WTC11 (cell line): Measurements from ENCODE around the gene KCNJ16.

Experiments used
- ATF1 ChIP-seq: sonication (generic); formaldehyde crosslinking; IDR thresholded peaks from 2 replicates; pipeline ENCODE4 v1.8.1; 2023; ENCODE audit warnings: mild to moderate bottlenecking, moderate library complexity, missing genetic modification reagents
- ELF4 ChIP-seq: sonication (generic); formaldehyde crosslinking; IDR thresholded peaks from 2 replicates; pipeline ENCODE4 v1.8.1; 2022; ENCODE audit warnings: low read depth, mild to moderate bottlenecking, moderate library complexity, missing genetic modification reagents
- ETV6 ChIP-seq: sonication (generic); formaldehyde crosslinking; IDR thresholded peaks from 2 replicates; pipeline ENCODE4 v1.8.1; 2022; ENCODE audit warnings: mild to moderate bottlenecking, missing genetic modification reagents
- FOXP4 ChIP-seq: sonication (generic); formaldehyde crosslinking; IDR thresholded peaks from 2 replicates; pipeline ENCODE4 v1.8.0; 2022; ENCODE audit warnings: mild to moderate bottlenecking, missing genetic modification reagents
- STAT6 ChIP-seq: sonication (generic); formaldehyde crosslinking; conservative IDR thresholded peaks from 2 replicates; pipeline ENCODE4 v1.8.1; 2023; ENCODE audit warnings: mild to moderate bottlenecking, low read depth, missing genetic modification reagents, moderate library complexity
- ZNF219 ChIP-seq: sonication (generic); formaldehyde crosslinking; IDR thresholded peaks from 2 replicates; pipeline ENCODE4 v1.8.0; 2023; ENCODE audit warnings: missing genetic modification reagents, mild to moderate bottlenecking, borderline replicate concordance
- TF ChIP-seq, protein P1 (sequence below): fragments of 200-600 bp; IDR thresholded peaks from 2 replicates; pipeline ENCODE4 v1.8.0; 2022; ENCODE audit warnings: antibody characterized with exemption
- TF ChIP-seq, protein P2 (sequence below): sonication (generic); formaldehyde crosslinking; IDR thresholded peaks from 2 replicates; pipeline ENCODE4 v1.8.1; 2022; ENCODE audit warnings: mild to moderate bottlenecking, missing genetic modification reagents, moderate library complexity, borderline replicate concordance

DNA sequence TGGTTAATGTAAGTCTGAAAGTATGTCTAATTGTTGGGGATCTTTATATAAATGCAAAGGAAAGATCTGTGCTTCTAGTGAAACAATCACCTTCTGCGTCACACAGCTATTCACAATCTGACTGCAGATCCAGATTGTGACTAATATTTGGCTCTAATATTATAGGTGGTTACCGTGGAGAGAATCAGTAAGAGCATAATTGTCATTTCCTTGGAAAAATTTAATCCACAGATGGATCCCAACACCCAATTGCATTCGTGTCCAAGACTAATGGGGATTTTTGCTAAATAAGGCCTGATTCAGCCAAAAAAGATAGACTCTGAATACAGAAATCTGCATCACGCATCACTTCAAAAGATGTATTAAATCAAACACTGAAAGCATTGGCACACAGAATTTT, 91.6 kb downstream of the KCNJ16 start:
- TF ChIP-seq, protein P1, sequence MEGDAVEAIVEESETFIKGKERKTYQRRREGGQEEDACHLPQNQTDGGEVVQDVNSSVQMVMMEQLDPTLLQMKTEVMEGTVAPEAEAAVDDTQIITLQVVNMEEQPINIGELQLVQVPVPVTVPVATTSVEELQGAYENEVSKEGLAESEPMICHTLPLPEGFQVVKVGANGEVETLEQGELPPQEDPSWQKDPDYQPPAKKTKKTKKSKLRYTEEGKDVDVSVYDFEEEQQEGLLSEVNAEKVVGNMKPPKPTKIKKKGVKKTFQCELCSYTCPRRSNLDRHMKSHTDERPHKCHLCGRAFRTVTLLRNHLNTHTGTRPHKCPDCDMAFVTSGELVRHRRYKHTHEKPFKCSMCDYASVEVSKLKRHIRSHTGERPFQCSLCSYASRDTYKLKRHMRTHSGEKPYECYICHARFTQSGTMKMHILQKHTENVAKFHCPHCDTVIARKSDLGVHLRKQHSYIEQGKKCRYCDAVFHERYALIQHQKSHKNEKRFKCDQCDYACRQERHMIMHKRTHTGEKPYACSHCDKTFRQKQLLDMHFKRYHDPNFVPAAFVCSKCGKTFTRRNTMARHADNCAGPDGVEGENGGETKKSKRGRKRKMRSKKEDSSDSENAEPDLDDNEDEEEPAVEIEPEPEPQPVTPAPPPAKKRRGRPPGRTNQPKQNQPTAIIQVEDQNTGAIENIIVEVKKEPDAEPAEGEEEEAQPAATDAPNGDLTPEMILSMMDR, result no peak
- TF ChIP-seq, protein P2, sequence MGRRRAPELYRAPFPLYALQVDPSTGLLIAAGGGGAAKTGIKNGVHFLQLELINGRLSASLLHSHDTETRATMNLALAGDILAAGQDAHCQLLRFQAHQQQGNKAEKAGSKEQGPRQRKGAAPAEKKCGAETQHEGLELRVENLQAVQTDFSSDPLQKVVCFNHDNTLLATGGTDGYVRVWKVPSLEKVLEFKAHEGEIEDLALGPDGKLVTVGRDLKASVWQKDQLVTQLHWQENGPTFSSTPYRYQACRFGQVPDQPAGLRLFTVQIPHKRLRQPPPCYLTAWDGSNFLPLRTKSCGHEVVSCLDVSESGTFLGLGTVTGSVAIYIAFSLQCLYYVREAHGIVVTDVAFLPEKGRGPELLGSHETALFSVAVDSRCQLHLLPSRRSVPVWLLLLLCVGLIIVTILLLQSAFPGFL (CRISPR knock-in tag), result no peak
- TF ChIP-seq FOXP4 (CRISPR knock-in tag), result no peak
- no peak for TF ChIP-seq ETV6 (CRISPR knock-in tag)
- no peak for TF ChIP-seq STAT6 (CRISPR knock-in tag)
- no peak for TF ChIP-seq ELF4 (CRISPR knock-in tag)
- no peak for TF ChIP-seq ATF1 (CRISPR knock-in tag)
- TF ChIP-seq ZNF219 (CRISPR knock-in tag), result no peak
